ENCODE data around the gene CAMKMT.

Gene CAMKMT

DNA sequence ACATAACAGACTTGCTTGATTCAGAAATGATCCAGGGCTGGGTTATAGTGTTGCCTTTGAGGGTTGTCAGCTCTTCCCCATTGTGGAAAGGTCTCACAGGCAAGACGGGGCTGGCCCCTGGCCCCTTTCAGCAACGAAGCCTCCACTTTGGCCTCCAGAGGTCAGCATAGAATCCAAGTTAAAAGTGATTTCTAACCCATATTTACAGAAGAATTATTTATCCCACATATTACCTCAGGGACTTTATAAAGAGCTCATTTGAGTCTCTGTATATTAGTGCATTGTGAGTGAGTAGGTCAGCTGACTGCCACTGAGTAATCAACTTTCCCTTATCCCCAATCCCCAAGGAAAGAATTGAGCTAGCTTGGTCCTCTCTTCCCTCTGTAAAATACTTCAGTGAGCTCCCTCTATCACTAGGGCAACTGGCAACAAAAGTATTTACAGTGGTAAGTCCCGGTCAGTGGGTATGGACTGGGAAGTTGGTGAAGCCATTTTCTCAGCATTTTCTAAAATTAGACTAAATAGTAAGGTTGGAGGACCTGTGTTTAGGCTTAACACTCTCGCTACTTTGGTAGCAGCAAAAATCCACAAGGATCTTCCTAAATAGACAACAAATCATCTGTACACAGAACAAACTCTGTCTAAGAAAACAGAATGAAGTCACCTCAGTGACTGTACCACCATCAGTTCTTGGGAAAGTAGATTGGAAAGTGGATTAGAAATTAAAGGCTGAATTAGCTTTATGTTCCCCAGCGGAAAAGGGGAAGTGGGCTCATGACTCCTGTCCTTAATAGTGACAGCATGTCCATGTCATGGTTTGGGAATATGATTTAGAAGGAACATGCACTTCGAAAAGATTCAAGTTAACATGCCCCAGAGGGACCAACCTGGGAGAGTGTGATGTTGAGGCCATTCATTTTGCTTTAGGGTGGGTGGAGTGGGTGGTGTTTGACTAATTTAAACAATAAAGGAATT lies 408.8 kb downstream of the CAMKMT start:
- no peak for DNase-seq (ENCODE audit: low read depth in 2 of 2)

DNA sequence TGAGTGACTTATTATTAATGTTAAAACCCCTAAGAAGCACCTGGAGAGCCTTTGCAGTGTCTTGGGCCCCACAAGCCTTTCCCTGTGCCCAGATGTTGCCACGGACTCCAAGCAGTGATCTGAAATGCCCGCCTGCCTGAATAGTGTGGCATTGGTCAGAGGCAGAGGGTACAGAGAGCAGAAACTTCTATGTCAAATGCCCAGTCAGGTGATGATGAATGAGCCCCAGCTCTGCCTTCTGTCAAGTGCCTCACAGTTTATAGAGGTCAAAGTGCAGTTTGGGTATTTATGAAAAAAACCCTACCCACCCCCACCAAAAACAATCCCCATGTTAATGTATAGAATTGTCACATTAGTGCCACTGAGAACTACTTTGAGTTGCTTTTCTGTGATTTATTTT lies 409.8 kb downstream of the CAMKMT start:
- no peak for DNase-seq (ENCODE audit: low read depth in 2 of 2)

DNA sequence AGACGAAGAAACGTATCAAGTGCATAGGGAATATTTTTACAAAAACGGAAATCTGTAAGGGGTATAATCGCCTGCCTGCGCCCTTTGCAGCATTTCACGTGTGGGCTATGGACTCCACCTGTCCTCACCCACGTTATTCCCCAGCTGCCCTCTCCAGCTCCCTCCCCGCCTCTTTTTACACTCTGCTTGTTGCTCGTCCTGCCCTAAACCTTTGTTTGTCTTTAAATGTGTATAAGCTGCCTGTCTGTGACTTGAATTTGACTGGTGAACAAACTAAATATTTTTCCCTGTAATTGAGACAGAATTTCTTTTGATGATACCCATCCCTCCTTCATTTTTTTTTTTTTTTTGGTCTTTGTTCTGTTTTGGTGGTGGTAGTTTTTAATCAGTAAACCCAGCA lies 410.4 kb downstream of the CAMKMT start:
- no peak for DNase-seq (ENCODE audit: low read depth in 2 of 2)

DNA sequence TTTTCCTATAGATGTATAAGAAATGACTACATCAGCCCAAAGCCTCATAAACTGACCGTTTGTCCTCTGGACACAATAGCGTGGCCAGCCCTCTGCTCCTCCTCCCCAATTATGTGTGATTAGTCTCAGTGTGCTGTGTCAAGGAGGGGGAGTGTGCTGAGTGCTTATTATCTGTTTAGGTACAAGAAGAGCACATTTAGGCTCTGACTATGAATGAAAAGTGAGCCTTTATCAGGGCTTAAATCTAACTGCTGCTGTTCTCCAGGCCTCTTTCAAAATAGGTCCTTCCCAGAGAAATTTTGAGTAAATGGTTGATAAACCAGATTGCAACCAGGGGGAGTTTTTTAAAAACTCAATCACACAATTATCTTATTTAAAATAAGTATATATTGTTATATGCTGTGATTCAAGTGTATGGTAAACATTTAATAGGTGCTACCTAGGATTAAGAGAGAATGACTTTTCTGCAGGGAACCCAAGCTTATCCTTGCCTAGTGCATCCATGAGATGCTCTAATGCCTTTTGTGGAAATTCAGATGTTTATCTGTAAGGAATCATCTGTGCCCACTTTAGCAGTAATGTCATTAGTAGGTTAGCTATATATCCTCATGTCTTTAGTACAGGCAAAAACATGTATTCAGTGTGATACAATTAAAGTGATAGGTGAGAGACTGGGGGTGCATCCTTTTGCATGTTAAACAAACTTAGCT lies 411.1 kb downstream of the CAMKMT start:
- DNase-seq (ENCODE audit: low read depth in 2 of 2): no peak

DNA sequence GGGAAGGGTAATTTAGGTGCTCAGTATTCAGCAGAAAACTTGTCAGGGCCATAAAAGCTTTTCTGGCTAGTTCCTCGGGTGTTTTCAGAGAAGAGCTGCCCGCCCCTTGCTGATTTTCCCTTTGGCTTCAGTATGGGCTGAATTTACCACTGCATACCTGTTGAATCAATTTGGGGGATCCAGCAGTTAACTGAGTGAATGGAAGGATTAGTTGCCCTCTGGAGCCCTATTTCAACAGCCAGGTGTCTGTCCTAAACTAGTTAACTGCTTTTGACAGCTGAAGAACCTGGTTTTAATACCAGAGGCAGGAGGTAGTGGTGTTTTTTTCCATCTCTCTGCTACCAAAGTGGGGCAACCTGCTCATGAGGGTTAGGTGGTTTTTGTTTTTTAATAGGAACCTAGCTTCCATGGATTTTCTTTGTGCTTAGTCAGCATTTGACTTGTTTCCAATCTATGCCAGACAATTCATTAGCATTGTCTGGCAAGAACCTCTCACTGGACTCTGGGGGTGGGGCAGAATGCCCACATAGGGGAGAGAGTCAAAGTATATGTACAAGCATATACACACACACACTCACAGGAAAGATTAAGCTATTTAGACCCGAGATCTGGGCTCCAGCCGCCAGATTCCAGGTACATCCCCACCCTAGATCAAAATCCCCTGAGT lies 413.2 kb downstream of the CAMKMT start:
- DNase-seq (ENCODE audit: low read depth in 2 of 2): no peak

DNA sequence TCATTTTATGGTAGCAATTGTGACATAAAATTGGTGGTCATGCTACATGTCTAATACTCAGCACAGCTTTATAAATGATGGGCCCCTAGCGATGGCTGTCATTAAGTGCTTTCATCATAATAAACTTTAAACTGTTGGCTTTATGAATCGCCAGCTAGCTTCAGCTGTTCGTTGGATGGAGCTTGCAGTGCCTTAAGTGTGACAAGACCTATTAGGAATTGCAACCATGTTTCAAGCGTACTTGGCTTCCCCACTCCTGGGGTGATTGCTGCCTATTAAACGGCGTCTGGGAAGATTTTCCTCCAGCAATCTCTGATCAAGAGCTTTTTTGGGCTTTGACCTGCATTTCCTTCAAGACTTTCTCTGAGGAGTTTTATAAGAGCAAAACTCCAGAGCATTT lies 415.3 kb downstream of the CAMKMT start:
- no peak for DNase-seq (ENCODE audit: low read depth in 2 of 2)

DNA sequence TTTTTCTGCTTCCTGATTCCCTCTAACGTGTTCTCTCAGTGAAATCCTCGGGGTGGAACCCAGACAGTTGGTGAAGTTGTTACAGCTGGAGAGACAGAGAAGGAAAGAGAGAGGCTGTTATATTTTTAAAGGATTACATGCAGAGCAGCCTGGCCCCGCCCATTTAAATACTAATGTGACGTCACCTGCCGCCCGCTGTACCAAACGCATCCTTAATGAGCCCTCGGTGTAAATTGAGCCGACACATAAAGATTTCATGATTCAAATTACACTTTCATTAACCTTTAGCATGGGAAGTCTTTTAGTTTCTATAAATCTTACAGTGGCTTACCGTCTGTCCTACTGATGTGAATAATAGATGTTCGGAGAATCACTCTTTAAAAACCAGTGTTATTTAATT lies 415.8 kb downstream of the CAMKMT start:
- DNase-seq (ENCODE audit: low read depth in 2 of 2): no peak

DNA sequence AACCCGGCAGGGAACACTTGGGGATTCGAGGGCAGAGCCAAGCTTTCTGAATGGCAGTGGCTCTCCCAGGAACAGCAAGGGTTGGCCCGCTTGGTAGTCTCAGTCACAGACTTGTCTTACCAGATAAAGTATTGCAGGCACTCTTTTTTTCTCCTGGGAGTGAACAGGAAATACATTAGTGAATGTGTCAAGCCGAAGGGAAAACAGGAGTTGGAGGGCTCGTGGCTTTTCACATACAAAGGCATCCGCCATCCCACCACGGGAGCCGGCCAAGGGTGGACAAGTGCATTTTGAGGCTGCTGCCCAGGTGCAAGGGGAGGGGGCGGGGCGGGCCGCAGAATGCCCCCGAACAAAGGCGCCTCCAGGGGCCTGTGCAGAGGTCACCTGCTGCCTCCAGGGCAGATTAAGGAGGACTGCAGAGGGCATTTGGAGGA lies 416.5 kb downstream of the CAMKMT start:
- no peak for DNase-seq (ENCODE audit: low read depth in 2 of 2)

DNA sequence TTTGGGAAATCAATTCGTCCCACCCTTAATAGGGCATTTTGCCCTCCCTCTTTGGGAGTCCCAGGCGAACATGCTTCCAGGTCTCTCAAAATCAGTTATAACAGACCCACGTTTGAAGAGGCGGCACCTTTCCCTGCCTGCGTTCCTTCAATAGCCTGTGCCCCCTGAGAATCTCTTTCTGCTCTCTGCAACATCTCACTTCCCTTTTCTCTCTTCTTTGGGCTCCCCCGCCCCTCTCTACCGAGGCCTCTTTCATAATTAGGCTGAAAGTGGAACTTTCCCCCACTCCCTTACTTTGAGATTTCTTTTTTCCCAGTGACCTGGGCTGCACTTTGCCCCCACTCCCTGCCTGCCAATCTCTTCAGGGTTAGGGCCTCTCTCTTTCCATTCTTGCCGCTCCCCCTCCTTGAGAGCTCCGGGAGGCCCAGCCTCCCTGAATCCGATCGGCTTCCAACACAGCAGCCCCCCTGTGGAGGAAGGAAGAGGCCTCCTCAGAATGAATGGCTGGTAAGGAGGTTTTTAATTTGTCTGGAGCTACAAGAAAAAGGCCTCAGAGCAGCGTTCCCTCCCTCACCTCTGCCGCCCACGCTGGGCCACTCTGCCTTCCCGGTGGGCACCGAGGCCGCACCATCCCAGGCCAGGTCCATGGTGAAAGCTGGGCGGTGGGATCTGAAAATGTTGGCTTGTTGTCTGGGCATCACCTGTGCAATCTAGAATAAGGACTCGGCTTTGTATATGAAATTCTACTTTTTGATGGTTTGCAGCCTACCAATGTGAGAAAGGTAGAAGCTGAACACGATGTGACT lies 417.1 kb downstream of the CAMKMT start:
- DNase-seq (ENCODE audit: low read depth in 2 of 2): no peak

DNA sequence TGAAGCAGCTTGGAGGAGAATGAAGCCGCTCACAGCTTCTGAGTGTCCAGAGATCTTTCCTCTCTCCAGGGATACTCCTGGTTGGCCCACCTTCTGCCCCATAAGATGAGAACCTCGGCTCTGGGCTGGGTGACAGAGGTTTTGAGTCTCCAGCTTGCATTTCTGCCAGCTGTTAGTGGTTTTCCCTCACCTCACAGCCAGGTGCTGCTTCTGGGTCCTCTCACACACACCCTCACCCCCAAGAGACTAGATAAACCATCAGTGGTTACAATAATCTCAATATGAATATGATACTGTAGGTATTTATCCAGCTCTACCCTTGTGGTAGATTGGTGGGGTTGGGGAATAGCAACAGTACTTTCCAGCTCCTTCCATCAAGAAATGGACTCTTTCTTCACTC lies 418.0 kb downstream of the CAMKMT start:
- DNase-seq (ENCODE audit: low read depth in 2 of 2): no peak

DNA sequence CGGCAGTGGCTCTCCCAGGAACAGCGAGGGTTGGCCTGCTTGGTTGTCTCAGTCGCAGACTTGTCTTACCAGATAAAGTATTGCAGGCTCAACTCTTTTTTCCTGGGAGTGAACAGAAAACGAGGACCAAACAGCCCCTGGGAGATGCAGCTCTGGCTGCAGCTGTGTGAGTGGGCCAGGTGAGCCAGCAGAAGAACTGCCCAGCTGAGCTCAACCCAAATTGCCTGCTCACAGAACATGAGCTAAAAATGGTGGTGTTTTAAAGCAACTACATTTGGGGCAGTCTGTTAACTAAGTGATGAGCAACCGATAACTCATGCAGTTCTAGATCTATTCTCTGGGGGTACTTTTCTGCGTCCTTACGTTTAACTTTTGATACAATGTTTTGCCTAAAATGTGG lies 418.7 kb downstream of the CAMKMT start:
- no peak for DNase-seq (ENCODE audit: low read depth in 2 of 2)

DNA sequence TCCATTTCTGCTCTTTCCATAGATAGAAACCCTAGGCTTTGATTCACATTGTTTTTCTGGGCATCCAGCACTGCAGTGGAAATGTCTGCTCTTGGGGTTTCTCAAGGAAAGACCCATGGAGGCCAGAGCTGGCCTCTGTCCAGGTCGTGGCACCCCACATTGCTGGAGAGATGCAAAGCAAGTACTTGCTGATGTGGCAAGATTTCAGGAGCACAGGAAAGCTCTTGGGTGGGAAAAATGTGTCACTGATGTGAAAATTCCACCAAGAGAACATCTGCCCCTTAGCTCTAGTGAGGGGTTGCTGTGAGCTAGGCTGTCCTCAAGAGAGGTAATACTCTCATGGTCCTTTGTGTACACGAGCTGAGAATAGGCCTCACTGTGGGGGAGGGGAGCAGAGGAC lies 423.7 kb downstream of the CAMKMT start:
- DNase-seq (ENCODE audit: low read depth in 2 of 2): no peak

DNA sequence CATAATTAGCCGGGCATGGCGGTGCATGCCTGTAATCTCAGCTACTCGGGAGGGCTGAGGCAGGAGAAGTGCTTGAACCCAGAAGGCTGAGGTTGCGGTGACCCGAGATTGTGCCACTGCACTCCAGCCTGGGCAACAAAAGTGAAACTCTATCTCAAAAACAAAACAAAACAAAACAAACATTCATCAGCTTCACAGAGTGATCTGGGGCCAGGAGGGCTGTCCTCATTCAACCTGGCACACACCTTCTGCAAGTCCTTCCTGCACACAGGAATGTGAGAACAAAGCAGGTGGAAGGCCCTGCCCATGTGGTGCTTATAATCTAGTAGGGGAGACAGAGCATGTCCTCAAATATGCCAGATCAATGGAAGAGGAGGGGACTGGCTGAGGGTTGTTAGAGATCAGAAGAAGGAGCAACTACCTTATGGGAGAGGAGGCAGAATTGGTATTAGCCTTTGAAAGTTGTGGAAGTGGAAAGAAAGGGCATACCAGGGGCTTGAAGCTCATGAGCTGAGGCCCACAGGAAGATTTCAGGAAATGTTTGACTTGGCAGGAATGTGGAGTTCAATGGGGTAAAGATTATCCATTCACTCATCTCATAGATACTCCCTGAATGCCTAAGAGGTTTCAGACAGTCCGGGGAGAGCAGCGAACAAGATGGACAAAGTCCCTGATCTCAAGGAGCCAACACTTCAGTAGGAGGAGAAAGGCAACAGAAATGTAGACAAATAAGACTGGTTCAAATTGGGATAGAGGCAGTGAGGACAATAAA lies 424.5 kb downstream of the CAMKMT start:
- no peak for DNase-seq (ENCODE audit: low read depth in 2 of 2)

DNA sequence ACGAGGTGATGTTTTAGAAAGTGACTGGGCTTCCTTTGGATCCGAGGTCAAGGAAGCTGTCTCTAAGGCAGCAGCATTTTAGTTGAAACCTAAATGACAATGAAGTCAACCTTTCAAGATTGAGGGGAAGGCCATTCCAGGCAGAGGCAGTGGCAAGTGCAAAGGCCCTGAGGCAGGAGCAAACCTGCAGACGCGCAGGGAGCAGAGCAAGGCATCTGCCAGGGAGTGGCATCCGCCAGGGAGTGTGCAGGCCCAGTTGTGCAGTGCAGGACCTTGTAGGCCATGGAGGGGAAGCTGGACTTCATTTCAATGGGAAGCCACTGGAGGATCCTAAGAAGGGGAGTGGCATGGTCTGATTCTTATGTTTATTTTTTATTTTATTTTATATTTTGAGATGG lies 425.1 kb downstream of the CAMKMT start:
- DNase-seq (ENCODE audit: low read depth in 2 of 2): no peak

DNA sequence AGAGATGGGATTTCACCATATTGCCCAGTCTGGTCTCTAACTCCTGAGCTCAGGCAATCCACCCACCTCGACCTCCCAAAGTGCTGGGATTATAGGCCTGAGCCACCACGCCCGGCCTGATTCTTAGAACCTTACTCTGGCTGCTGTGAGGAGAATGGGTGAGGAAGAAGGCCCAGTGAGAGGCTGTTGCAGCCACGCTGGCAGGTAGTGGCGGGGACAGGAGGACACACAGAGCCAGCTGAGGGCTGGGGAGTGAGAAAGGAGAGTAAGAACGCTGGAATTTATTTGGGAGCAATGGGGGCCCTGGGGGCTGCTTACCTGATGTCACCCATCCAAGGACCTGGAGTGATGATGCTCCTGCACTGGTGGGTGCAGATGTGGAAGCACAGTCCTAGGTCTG lies 425.9 kb downstream of the CAMKMT start:
- DNase-seq (ENCODE audit: low read depth in 2 of 2): no peak

DNA sequence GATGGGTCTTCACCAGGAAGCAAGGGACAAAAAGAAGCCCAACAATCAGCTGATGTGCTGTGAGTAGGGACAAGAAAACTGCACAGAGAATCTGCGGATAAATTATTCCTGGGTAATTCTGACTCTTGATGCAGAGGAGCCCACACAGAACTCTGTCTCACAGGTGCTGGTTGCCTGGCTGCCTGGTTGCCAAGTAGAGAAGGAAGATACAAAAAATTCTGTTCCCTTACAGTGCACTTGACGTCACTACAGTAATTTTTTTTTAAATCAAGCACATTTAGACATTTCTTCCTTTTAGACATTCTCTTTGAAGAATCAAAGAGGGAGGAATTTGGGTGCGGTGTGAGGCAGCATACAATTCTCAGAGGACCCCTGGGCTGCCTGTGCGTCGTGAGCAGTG lies 427.7 kb downstream of the CAMKMT start:
- no peak for DNase-seq (ENCODE audit: low read depth in 2 of 2)

DNA sequence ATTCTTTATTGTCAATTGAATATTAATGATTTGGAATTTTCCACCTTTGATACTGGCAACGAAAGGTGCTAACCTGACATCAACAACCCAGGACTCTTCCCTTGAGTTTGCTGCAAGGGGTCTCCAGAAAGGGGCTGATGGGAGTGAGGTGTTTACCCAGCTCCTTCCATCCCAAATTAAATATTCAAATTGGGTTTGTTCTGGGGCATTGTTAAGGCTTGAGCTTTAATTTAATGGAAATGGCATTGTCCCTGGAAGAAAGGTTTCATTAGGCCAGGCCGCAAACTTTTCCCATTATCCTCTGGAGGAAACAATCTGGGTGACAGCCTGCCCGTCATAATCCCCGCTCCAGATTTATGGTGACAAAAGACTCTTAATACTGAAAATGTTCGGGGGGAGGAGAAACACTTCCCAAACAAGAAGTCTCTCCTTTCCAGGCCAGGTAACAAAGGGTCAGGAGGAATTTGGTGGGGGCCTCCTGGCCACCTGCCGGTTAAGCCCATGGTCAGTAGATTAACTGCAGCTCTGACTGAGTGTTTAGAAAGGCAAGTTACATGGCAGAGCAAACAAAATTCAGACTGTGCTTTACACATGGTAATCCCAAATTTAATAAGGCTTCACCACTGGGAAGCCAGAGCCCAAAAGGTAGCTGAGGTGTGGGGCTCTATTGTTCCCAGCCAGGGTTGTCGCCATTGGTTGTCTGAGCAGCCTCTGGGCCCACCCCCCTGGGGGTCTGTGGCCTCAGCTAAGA lies 428.4 kb downstream of the CAMKMT start:
- DNase-seq (ENCODE audit: low read depth in 2 of 2): no peak

DNA sequence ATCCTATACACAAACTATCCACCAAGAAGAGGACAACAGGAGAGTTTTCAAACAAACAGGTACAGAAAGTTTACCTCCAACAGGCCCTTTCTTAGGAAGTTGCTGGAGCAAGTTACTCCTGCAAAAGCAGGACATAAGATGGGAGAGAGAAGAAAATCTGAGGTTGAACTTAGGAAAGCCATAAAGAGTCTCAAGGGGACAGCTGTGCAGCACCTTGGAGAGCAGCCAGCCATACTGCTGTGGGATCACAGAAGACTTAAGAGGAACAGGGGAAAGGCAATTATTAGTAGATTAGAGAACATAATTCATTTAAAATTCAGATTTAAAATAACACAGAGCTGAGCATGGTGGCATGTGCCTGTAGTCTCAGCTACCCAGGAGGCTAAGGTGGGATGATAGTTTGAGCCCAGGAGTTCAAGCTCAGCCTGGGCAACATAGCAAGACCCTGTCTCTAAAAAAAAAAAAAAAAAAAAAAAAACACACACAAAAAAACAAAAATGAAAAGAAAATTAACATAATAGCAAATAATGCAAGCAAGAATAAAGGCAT lies 431.6 kb downstream of the CAMKMT start:
- no peak for DNase-seq (ENCODE audit: low read depth in 2 of 2)

DNA sequence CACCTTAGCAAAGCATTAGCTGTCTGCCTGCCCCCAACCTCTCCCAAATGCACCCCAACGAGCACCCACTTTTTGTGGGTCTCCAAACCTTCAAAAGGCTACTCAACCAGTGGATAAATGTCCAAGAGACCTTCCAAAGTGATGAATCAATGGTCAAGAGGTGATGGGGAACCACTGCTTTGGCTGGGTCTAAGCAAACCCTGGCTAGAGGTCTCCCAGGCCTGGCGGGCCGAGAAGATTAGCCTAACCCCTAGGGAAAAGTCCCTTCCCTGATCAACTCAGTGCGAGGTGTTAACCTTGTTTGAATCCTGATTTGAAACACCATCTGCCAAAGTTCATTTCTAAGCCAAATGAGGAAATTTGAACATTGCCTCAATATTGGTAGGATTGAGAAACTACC lies 435.0 kb downstream of the CAMKMT start:
- no peak for DNase-seq (ENCODE audit: low read depth in 2 of 2)

DNA sequence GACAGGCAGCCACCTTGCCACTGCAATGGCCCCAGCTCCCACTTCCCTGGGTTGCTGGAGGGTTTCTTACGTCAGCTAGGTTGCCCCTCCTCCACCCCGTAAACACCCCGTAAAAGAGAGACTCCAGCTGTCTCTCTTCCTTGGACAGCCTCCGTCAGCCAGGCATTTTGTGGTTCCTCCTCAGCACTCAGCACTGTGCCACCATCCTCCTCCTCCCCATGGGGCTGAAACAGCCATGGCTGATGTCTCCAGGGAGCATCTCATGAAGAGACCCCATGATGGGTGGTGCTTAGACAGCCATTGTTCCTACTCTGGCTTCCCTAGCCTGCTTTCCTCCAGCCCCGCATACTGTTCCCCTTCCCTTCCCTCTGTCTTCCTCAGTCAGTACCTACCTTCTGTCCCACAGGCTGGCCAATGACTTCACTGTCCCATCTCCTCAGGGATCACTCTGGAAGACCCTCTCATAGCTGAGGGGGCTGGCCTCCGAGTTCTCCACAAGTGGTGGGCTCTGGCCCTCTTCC lies 436.5 kb downstream of the CAMKMT start:
- DNase-seq (ENCODE audit: low read depth in 2 of 2): no peak

Measured in stimulated activated CD4-positive, alpha-beta T cell treated with anti-CD3 and anti-CD28 coated beads, Interleukin-1b, Interleukin-23, amount 100 ng/mL, for 1 hour (primary cell).